NB4 (cell line): ENCODE results near the gene WDR48.

Source experiments
- DNase-seq: peaks from one replicate; pipeline ENCODE4 v3.0.0; 2010; ENCODE audit warnings: low read depth
- H3K4me3 ChIP-seq: one replicate; pipeline ENCODE4 v1.5.1; 2011; ENCODE audit warnings: mild to moderate bottlenecking, low read depth, low read length, moderate library complexity
- CTCF ChIP-seq: IDR thresholded peaks from one replicate; pipeline ENCODE4 v1.5.1; 2012; ENCODE audit warnings: low read depth, low read length
- MAX ChIP-seq: IDR thresholded peaks from 2 replicates; pipeline ENCODE4 v1.6.1; 2011; ENCODE audit warnings: low read depth, low read length
- MYC ChIP-seq: IDR thresholded peaks from 2 replicates; pipeline ENCODE4 v1.6.1; 2011; ENCODE audit warnings: low read depth, low read length
- POLR2A ChIP-seq: IDR thresholded peaks from 2 replicates; pipeline ENCODE4 v1.6.1; 2011; ENCODE audit warnings: mild to moderate bottlenecking; ENCODE audit not compliant: insufficient read length; ENCODE audit errors: extremely low read depth

The WDR48 gene

GRCh38 chr3:39133093-39133490 lies 81.3 kb downstream of the WDR48 start:
- DNase-seq, result no peak
- no peak overlapping the region for H3K4me3 ChIP-seq
- TF ChIP-seq CTCF, result no peak
- no peak for TF ChIP-seq MYC
- TF ChIP-seq POLR2A, result no peak
- TF ChIP-seq MAX, result no peak

GRCh38 chr3:39133822-39134221 lies 82.0 kb downstream of the WDR48 start:
- no peak overlapping the region for H3K4me3 ChIP-seq
- no peak for DNase-seq
- no peak for TF ChIP-seq MAX
- no peak for TF ChIP-seq POLR2A
- TF ChIP-seq MYC, result no peak

- H3K4me3 ChIP-seq, result no peak overlapping the region
- DNase-seq, result no peak
- TF ChIP-seq CTCF, result no peak
- TF ChIP-seq POLR2A, result no peak
- TF ChIP-seq MYC, result no peak
- no peak for TF ChIP-seq MAX
Observed at GRCh38 chr3:39134305-39134704, 82.5 kb downstream of the WDR48 start.

GRCh38 chr3:39135170-39135805 lies 83.5 kb downstream of the WDR48 start:
- H3K4me3 ChIP-seq, result no peak overlapping the region
- DNase-seq, result no peak
- TF ChIP-seq MYC (no peak), POLR2A (no peak), CTCF (no peak), MAX (no peak)

- no peak for DNase-seq
- no peak overlapping the region for H3K4me3 ChIP-seq
- TF ChIP-seq MAX (no peak), CTCF (no peak), POLR2A (no peak), MYC (no peak)
Observed at GRCh38 chr3:39136533-39137434, 85.0 kb downstream of the WDR48 start.

GRCh38 chr3:39137435-39137936 lies 85.7 kb downstream of the WDR48 start:
- DNase-seq, result no peak
- no peak for TF ChIP-seq MYC
- no peak for TF ChIP-seq CTCF
- no peak for TF ChIP-seq POLR2A
- TF ChIP-seq MAX, result no peak
- H3K4me3 ChIP-seq, result no peak overlapping the region
